Stimulated activated CD8-positive, alpha-beta memory T cell treated with anti-CD3 and anti-CD28 coated beads, Interleukin-4, amount 100 ng/mL, for 24 hours (primary cell): ENCODE data around the gene GGCX.

Experiments
- DNase-seq: peaks from one replicate; pipeline ENCODE4 v3.0.0-alpha.2; 2020; ENCODE audit warnings: low read depth

Gene GGCX

DNA sequence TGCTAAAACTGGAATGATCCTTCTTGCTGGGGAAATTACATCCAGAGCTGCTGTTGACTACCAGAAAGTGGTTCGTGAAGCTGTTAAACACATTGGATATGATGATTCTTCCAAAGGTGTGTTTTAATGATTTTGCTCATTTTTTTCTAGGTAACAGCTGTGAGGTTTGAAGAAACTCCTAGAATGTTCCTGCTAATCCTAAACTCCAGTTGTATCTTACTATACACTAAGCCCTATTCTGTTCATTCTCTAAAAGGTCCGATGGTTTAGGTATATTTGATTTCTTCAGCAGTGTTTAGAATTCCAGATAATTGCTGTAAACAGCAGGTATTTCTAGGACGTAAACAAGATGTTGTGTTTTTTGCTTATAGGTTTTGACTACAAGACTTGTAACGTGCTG lies 20.0 kb downstream of the GGCX start:
- DNase-seq = no peak

DNA sequence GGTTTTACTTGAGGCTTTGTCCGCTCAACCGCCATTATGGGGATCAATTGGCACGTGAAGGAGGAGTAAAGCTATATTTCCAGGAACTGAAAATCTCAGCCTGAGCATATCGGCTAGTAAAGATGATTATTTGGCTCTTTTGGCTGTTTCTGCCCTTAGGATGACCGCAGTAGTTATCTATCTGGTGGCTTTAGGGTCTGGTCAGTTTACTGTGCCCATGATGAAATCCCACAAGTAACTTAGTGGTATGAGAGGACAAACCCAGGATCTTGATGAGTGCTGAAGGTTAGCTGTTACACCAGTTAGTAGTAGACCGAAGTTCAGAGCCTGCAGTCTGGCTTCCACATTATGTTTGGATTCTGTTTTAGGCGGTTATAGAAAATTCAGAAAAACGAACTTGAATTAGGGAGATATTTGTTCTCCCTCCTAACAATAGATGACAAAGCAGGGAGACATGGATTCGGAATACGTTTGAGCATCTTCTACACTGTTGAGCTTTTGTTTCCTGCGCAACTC lies 21.1 kb downstream of the GGCX start:
- no peak for DNase-seq

DNA sequence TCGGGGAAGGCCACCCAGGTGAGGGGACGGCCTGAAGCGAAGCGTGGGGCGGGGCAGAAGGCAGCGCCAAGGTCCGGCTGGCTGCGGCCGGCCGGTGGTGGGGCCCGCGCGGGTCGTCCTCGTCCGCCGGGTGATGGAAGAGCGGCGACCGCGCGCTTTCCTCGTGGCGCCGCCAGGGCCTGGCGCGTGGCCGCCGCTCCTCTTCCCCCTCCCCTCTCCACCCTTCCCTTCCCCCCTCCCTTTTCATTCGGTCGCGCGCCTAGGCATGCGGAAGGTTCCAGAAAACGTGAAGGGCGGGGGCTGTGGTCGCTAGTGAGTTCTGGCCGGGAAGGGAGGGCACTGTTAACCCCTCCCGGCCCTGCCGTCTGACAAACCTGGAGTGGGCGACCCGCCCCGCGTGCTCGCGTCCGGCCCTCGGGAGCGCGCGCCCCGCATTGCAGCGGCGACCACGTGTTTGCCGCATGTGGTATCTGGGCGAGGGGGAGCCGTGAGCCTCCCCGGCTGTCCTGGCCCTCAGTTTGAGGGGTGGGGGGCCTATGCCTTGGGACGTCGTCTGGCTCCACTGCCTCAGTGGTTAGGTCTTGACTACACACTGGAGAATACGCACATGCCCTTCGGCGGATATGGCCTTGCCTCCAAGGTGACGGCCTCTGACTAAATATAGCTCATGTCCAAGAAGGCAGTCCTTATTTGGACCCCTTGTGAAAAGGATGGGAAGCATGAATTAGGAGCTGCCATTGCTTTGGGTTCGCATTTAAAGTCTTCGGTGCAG lies 21.7 kb downstream of the GGCX start:
- DNase-seq = peak; percentile 64

- peak; percentile 82 for DNase-seq
These were observed 22.6 kb downstream of the GGCX start, which contains the start of gene MAT2A for GRCh38 chr2:85538507-85539360. Gene MAT2A (plus strand): TSS chr2:85539168. CDS start chr2:85539288, 120 bp downstream.

DNA sequence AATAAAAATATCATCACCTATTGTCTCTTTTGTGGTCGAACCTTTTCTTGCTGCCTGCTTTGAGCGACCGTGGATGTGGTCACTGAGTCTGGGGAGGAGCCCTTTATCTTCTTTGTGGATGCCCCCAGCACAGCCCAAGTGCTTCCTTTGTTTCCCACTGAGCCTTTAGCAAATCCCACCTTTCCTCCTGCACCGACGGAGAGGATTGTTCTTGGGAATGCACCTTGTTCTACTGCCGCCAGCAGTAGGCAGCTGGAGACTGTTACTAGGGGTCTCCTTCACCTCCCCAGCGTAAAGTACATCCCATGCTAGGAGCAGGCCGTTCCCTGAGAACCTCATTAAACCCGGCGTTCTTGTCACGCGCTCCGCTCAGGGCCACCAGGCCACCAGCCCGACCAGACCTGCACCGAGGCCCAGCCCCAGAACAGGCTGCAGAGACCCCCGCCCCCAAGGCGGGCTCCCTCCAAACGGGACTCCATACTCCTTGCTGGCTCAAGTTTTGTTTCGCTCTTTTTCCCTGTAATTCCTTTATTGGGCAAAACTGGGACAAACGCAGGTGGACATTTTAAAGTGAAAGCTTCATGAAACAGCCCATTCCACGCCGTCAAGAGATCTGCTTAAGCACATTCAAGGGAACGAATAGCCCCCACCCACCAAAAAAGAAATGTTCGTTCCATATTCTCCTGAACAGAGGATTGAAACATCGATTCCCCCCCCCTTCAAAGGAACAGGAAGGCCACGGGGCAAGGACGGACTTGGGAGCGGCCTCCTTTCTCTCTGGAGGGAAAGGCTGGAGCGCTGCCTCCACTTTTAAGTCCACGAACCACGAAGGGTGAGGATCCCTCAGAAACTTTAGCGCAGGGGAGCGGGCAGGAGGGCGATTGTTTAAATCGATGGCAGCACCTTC lies 23.4 kb downstream of the GGCX start:
- DNase-seq = no peak

GRCh38 chr2:85536479-85536878 lies 24.8 kb downstream of the GGCX start:
- DNase-seq = no peak

- DNase-seq = no peak
These were observed 26.4 kb downstream of the GGCX start for GRCh38 chr2:85534881-85535280.

DNA sequence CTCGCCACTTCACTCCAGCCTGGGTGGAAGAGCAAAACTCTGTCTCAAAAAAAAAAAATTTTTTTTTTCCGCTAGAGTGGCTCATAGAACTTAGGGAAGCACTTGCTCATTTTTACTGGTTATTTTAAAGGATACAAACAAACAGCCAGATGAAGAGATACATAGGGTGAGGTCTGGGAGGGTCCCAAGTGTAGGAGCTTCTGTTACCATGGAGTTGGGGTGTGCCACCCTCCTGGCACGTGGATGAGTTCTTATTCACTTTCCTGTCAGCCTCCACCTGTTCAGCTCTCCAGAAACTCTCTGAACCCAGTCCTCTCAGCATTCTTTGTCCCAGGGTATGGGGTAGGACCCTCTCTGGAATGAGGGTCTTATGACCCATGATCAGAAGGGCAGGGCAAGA lies 27.2 kb downstream of the GGCX start:
- no peak for DNase-seq

GRCh38 chr2:85531589-85531988 lies 29.7 kb downstream of the GGCX start:
- no peak for DNase-seq

DNA sequence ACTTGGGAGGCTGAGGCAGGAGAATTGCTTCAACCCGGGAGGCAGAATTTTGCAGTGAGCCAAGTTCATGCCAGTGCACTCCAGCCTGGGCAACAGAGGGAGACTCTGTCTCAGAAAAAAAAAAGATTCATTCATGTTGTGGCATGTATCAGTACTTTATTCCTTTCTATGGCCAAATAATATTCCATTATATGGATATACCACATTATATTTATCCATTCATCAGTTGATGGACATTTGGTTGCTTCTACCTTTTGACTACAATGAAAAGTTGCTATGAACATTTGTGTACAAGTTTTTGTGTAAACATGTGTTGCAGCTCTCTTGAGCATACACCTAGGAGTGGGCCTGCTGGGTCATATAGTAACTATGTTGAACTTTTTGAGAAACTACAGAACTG lies 31.5 kb downstream of the GGCX start:
- DNase-seq = no peak

DNA sequence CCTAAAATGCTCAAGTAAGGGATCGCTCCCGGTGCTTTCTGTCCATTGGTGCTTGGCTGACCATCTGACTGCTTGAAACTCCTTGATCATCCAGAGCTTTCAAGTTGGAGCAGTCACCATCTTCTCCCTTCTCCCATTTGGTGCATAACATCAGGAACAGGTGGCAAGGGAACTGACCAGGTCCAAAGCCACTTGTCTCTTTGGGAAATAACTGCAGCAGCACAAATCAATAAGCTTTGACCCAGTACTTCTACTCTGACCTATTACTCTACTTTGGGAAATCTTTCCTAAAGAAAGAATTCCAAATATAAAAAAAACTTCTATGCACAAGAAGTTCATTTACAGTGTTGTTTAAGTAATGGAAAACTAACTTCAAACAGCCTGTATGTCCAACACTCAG lies 32.9 kb downstream of the GGCX start:
- no peak for DNase-seq

DNA sequence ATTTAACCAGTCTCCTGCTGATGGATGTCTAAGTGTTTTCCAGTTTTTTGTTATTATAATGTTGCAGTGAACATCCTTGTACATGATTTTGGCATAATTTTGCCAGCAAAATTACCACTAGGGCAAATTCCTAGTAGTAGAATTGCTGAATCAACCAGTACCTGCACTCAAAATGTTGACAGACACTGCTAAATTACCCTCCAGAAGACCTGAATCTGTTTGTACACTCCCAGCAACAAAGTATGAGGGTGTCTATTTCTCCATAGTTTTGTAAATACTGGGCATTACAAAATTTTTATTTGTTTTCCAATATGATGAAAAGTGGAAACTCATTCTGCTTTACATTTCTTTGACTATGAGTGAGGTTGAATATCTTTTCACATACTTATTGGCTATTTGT lies 33.5 kb downstream of the GGCX start:
- DNase-seq = no peak

DNA sequence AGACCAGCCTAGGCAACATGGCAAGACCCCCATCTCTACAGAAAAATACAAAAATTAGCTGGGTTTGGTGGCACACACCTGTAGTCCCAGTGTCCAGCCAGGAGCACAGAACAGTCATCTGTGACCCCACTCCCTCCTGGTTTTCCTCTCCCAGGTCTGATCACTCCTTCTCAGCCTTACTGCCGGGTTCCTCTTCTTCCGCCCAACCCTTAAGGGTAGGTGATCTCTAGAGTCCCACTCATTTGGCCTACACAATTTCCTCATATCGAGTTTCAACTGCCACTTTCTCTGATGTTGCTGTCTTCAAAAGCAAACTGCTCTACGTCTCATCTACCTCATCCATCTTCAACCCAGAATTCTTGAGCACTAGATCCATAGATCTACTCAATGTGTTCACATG lies 35.7 kb downstream of the GGCX start:
- no peak for DNase-seq

- no peak for DNase-seq
These were observed 36.3 kb downstream of the GGCX start for GRCh38 chr2:85525029-85525428.

- DNase-seq = no peak
These were observed 36.9 kb downstream of the GGCX start for GRCh38 chr2:85524336-85524908.

DNA sequence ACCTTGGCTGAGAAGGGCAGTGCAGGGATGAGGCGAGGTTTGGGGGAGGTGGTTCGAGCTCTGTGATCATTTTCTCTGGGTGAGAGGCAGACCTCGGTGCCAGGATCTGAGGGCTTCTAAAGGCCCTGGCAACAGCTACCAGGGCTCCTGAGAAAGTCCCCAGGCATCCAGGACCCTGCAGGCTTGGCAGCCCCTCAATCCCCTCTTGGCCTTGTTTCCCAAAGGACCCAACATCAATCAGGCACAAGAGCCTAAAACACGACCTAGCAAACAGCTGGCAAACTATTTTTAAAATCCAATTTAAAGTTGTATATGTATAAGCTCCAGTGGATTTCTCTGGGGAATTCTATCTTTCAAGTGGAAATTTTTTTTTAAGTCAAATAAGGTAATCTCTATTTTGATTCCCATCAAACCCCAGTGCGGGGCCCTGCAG lies 37.4 kb downstream of the GGCX start:
- no peak for DNase-seq

DNA sequence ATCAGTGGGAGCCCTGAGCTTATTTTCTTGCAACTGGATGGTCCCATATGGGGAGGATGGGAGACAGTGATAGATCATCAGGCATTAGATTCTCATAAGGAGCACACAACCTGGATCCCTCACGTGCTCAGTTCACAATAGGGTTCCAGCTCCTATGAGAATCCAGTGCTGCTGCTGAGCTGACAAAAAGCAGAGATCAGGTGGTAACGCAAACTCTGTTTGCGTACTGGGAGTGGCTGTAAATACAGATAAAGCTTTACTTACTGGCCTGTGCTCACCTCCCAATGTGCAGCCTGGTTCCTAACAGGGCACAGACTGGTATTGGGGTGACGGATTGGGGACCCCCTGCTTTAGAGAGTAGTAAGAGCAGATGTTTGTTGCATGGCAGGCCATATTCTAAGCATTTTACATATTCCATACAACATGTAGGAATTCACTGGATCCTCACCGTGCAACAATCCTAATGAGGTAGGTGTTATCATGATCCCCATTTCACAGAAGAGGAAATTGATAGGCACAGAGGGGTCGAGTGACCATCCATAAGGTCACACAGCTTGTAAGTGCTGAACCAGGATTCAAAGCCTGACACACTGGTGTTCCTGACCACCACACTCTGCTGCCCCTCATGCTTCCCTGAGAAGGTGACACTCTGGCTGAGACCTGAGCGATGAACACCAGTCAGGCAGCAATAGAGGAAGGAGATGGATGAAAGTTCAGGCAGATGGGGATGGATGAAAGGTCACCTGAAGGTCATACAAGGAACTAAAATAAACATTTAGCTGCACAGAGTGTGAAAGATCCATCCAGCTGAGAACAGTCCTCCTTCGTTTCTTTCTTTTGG lies 38.0 kb downstream of the GGCX start:
- no peak for DNase-seq

DNA sequence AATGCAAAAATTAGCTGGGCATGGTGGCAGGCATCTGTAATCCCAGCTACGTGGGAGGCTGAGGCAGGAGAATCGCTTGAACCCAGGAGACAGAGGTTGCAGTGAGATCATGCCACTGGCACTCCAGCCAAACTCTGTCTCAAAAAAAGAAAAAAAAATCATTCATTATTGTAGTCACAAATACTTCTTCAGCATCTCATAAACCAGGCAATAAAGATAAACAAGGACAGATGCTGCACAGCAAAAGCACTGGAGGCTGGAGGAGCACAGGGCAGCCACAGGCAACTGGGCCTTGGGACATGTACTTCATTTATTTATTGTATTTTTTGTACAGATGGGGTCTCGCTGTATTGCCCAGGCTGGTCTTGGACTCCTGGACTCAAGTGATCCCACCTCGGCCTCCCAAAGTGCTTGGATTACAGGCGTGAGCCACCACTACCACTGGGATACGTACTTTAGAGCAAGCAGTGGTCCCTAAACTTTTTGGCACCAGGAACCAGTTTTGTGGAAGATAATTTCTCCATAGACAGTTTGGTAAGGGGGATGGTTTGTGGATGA lies 39.1 kb downstream of the GGCX start:
- no peak for DNase-seq

GRCh38 chr2:85516653-85517389 lies 44.5 kb downstream of the GGCX start:
- no peak for DNase-seq

DNA sequence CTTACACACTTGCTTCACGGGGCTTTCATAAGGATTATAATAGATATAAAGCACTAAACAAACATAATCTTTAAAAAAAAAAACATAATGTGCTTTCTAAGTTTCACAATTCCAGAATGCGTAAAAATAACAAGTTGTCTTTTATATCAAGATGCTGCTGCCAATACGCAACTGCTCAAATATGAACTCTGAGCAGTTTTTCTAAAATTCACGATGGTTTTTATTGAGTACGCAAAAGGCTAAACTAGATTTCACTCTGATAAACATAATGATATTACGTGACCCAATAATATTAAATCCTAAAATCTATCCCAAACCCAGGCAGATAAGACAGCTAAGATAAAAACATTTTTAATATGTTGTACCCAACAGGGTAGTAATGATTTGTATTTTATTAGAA lies 47.0 kb downstream of the GGCX start:
- no peak for DNase-seq
